HCT116 (cell line): ENCODE measurements around the gene TLR8. TPM values are rescaled to one million over a fixed set of nuclear protein-coding genes. Genes with fewer than 3 reads are reported as not detected.

Source experiments
- ATAC-seq: fragments of 200-7000 bp; cut with Tn5 transposase; 2 replicates; pipeline ENCODE4 v1.9.1; 2020; ENCODE audit warnings: mild to moderate bottlenecking, moderate library complexity
- BruUV-seq: library from RNA; stranded (reverse); fragments of 400-500 nt; replicated peaks from 2 replicates; lab custom pipeline; 2021; lab: Mats Ljungman, UMichigan
- CTCF ChIA-PET: fragments of 300-600 bp; sonication (Branson Sonifier 250); formaldehyde crosslinking; loops from one replicate; lab custom pipeline; 2021; ENCODE audit warnings: antibody characterized with exemption; lab: Charles Lee
- POLR2A ChIA-PET: fragments of 300-600, 350-600 bp; sonication (Branson Sonifier 250); formaldehyde crosslinking; loops from one replicate; lab custom pipeline; 2021; ENCODE audit warnings: antibody characterized with exemption; lab: Charles Lee
- RAD21 ChIA-PET, 2 experiments: fragments of 300-600 bp; sonication (Branson Sonifier 250); formaldehyde crosslinking; loops; one replicate each; lab custom pipeline; 2023; ENCODE audit warnings: low total read pairs in 2 of 2; ENCODE audit not compliant: uncharacterized antibody in 2 of 2, unreplicated experiment in 2 of 2, low non-redundant PET in 1 of 2; lab: Charles Lee
- DNase-seq: peaks from one replicate; pipeline ENCODE4 v3.0.0-alpha.2; 2010; ENCODE audit warnings: low read depth, low spot score
- H2AFZ ChIP-seq: fragments of 200-600 bp; shearing (Covaris generic), sonication (generic); 2 replicates; pipeline ENCODE4 v1.6.1; 2017; ENCODE audit warnings: low read depth, mixed run types, mixed read lengths, antibody characterized with exemption, low read length; ENCODE audit not compliant: poor library complexity, severe bottlenecking
- H3K27ac ChIP-seq: 2 replicates; pipeline ENCODE4 v1.5.1; 2012; ENCODE audit warnings: low read depth, low read length
- H3K27me3 ChIP-seq: fragments of 200-600 bp; sonication (generic); 2 replicates; pipeline ENCODE4 v1.6.1; 2016; ENCODE audit warnings: mixed run types, low read length, mixed read lengths; ENCODE audit not compliant: insufficient read depth
- H3K36me3 ChIP-seq, 2 experiments: fragments of 200-500 bp in 1 of 2; fragments of 200-600 bp in 1 of 2; sonication (Bioruptor generic) in 1 of 2; sonication (generic) in 1 of 2; 2 replicates each; pipeline versions ENCODE4 v1.5.1 to v1.6.1; 2014 to 2016; ENCODE audit warnings: low read length in 2 of 2, inconsistent platforms in 1 of 2, mixed read lengths in 1 of 2, mixed run types in 1 of 2; ENCODE audit not compliant: insufficient read depth in 2 of 2, control insufficient read depth in 1 of 2
- H3K4me1 ChIP-seq, 2 experiments: fragments of 200-600 bp in 1 of 2; sonication (generic) in 1 of 2; 2 replicates each; pipeline versions ENCODE4 v1.5.1 to v1.6.1; 2012 to 2017; ENCODE audit warnings: low read length in 2 of 2, inconsistent platforms in 1 of 2, mild to moderate bottlenecking in 1 of 2, mixed read lengths in 1 of 2, mixed run types in 1 of 2, moderate library complexity in 1 of 2; ENCODE audit not compliant: insufficient read depth in 2 of 2, control insufficient read depth in 1 of 2
- H3K4me2 ChIP-seq: fragments of 200-600 bp; sonication (generic); 2 replicates; pipeline ENCODE4 v1.6.1; 2017; ENCODE audit warnings: mixed run types, low read length, mixed read lengths
- H3K4me3 ChIP-seq, 2 experiments: fragments of 200-600 bp in 1 of 2; sonication (generic) in 1 of 2; replicated peaks in 1 of 2; 2 replicates each; pipeline ENCODE4 v1.5.1; 2011 to 2016; ENCODE audit warnings: low read length in 2 of 2, control low read depth in 1 of 2, low read depth in 1 of 2, mild to moderate bottlenecking in 1 of 2, mixed read lengths in 1 of 2, mixed run types in 1 of 2
- H3K79me2 ChIP-seq: fragments of 200-600 bp; sonication (generic); 2 replicates; pipeline ENCODE4 v1.6.1; 2017; ENCODE audit warnings: mild to moderate bottlenecking, mixed run types, low read length, moderate library complexity, mixed read lengths; ENCODE audit not compliant: insufficient read depth
- H3K9ac ChIP-seq: fragments of 200-600 bp; sonication (generic); 2 replicates; pipeline ENCODE4 v1.6.1; 2016; ENCODE audit warnings: low read length, mixed read lengths
- H3K9me2 ChIP-seq: fragments of 200-600 bp; sonication (generic), shearing (Covaris generic); 2 replicates; pipeline ENCODE4 v1.6.1; 2017; ENCODE audit warnings: mixed run types, mild to moderate bottlenecking, moderate library complexity; ENCODE audit not compliant: insufficient read depth
- H3K9me3 ChIP-seq, 2 experiments: fragments of 200-500 bp in 1 of 2; fragments of 200-600 bp in 1 of 2; sonication (Bioruptor generic) in 1 of 2; sonication (generic) in 1 of 2; 2 replicates each; pipeline ENCODE4 v1.6.1; 2014 to 2017; ENCODE audit warnings: low read length in 2 of 2, mixed read lengths in 2 of 2, inconsistent platforms in 1 of 2, low read depth in 1 of 2, mild to moderate bottlenecking in 1 of 2, mixed run types in 1 of 2, moderate library complexity in 1 of 2; ENCODE audit not compliant: control insufficient read depth in 1 of 2, insufficient read depth in 1 of 2
- H4K20me1 ChIP-seq: fragments of 200-600 bp; sonication (generic), shearing (Covaris generic); 2 replicates; pipeline ENCODE4 v1.6.1; 2017; ENCODE audit warnings: mixed run types, mild to moderate bottlenecking, moderate library complexity; ENCODE audit not compliant: insufficient read depth
- CBX3 ChIP-seq: IDR thresholded peaks from 2 replicates; pipeline ENCODE4 v1.6.1; 2012; ENCODE audit warnings: low read depth
- CEBPB ChIP-seq: IDR thresholded peaks from 2 replicates; pipeline ENCODE4 v1.6.1; 2012; ENCODE audit warnings: low read depth
- EGR1 ChIP-seq: IDR thresholded peaks from 2 replicates; pipeline ENCODE4 v1.6.1; 2012; ENCODE audit warnings: low read depth
- EZH2phosphoT487 ChIP-seq: fragments of 200-600 bp; IDR thresholded peaks from 2 replicates; pipeline ENCODE4 v1.6.1; 2018; ENCODE audit warnings: antibody characterized with exemption, borderline replicate concordance
- ZNF274 ChIP-seq: fragments of 200-500 bp; sonication (Bioruptor generic); IDR thresholded peaks from 2 replicates; pipeline ENCODE4 v1.6.1; 2014; ENCODE audit warnings: mild to moderate bottlenecking, low read depth, low read length, inconsistent platforms
- intact Hi-C: fragments of 100-400 bp; cut with micrococcal nuclease; formaldehyde crosslinking; loops from 2 replicates; pipeline ENCODE4 v1.10.0; 2022
- total RNA-seq: library from RNA; stranded (reverse); gene quantifications from one replicate; pipeline ENCODE4 v1.2.1, GENCODE V29; 2021; ENCODE audit not compliant: unreplicated experiment
- TF ChIP-seq, protein P1 (sequence below): IDR thresholded peaks from 2 replicates; pipeline ENCODE4 v1.6.1; 2012

TLR8 gene
- total RNA-seq, 1 experiment from 2014 or later = not detected

DNA sequence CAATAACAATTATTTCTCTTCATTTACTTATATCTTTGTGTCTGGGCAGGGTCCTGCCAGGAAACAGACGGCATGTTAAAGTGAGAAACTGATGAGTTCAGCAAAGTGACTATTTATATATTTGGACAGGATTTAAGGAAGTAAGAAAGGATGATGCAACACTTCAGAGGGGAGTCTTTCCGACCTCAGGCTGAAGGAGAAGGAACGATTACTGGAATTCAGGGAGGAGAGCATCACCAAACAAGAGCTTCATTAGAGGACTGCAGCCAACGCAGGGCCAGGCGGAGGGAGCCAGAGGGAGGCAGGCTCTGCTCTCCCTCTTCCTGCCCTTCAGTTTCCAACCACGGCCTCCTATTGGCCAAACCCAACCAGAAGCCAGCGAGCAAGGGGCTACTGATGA, 41.1 kb upstream of the TLR8 start:
- TF ChIP-seq EZH2phosphoT487 (no peak), ZNF274 (no peak), EGR1 (no peak), CEBPB (no peak)
- TF ChIP-seq, protein P1, sequence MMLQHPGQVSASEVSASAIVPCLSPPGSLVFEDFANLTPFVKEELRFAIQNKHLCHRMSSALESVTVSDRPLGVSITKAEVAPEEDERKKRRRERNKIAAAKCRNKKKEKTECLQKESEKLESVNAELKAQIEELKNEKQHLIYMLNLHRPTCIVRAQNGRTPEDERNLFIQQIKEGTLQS = no peak
- H3K79me2 ChIP-seq = no peaks in the 10 kb centered on the region
- H3K4me2 ChIP-seq = no peak overlapping the region
- H3K27me3 ChIP-seq = no peaks in the 10 kb centered on the region
- intact Hi-C loops = no loop called here
- RAD21 ChIA-PET = no interaction called here
- H3K4me3 ChIP-seq = no peak overlapping the region
- no peak overlapping the region for H3K9ac ChIP-seq
- no peaks in the 10 kb centered on the region for H4K20me1 ChIP-seq
- BruUV-seq = no TSS peak
- H3K27ac ChIP-seq = no peak overlapping the region
- H2AFZ ChIP-seq = no peak overlapping the region
- no peaks in the 10 kb centered on the region for H3K4me1 ChIP-seq
- DNase-seq (no peak), ATAC-seq (no peak)
- CTCF ChIA-PET = no interaction called here
- H3K9me3 ChIP-seq = no peaks in the 10 kb centered on the region
- no peaks in the 10 kb centered on the region for H3K9me2 ChIP-seq
- POLR2A ChIA-PET = no interaction called here
- H3K36me3 ChIP-seq = no peaks in the 10 kb centered on the region

DNA sequence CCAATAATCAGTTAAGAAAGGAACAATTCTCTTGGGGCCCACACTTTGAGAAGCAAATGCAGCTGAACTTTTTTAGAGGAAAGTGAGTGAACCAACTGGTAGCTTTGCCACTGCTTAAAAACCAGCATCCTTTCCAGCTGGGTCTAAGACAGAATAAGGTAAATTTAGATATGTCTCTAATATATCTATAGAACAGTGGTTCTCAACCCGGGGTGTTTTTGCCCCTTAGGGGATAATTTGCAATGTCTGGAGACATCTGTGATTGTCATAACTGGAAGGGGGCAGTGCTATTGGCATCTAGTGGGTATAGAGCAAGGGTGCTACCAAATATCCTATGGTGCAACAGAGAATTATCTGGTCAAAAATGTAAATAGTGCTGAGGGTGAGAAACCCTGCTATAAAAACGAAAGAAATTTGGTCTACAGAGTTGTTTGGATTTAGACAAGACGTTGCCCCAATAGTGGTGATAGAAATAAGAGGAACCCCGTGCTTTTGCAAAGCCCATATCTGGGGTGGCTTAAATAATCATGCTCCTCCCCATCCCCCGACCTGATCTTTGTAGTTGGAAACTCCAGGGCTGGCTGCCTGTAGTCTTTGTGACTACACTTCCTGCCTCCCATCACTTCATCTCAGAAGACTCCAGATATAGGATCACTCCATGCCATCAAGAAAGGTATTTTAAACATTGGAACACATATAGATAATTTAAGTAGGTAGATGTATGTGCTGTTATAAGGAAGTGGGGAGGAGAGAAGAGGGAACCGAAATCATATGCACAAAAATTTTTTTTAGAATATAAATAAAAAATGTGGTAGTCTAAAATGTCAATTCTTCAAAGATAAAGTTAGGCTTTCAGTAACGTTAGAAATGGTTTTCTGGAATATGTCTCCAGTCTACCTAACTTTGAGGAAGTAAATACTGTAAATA, 39.7 kb upstream of the TLR8 start, which contains the start of gene TLR7:
TSS of gene TLR7 (plus strand) at position 622 of the 927 bp plus-strand sequence. CDS start 507 bp downstream, outside the sequence.
- H3K9ac ChIP-seq = no peak within 1 kb of the TSS
- no peaks in the 10 kb centered on the region for H3K4me1 ChIP-seq
- no peak within 1 kb of the TSS for H2AFZ ChIP-seq
- ChIA-PET POLR2A (no interaction called here), RAD21 (no interaction called here), CTCF (no interaction called here)
- no peaks in the 10 kb centered on the region for H3K36me3 ChIP-seq
- H3K27ac ChIP-seq = no peak within 1 kb of the TSS
- no peak for TF ChIP-seq CBX3
- H3K4me3 ChIP-seq = no peak within 1 kb of the TSS
- no peaks in the 10 kb centered on the region for H3K9me2 ChIP-seq
- no peak within 1 kb of the TSS for H3K4me2 ChIP-seq
- no TSS peak for BruUV-seq
- H3K9me3 ChIP-seq = no peaks in the 10 kb centered on the region
- ATAC-seq = no peak
- no peaks in the 10 kb centered on the region for H3K79me2 ChIP-seq
- no peaks in the 10 kb centered on the region for H4K20me1 ChIP-seq
- intact Hi-C loops = no loop called here
- no peaks in the 10 kb centered on the region for H3K27me3 ChIP-seq
- DNase-seq = no peak
